Keratinocyte (primary cell): ENCODE results near the gene FNDC3B. TPM values are rescaled to one million over a fixed set of nuclear protein-coding genes. Genes with fewer than 3 reads are reported as not detected.

ENCODE experiments used
- DNase-seq: peaks from one replicate; pipeline ENCODE4 v3.0.0-alpha.2; 2011; ENCODE audit warnings: low read depth, missing footprints, low spot score
- FAIRE-seq: peaks from 2 replicates; lab custom pipeline; 2011; peaks lifted over from hg19 to GRCh38; lab: Jason Lieb, UNC
- H2AFZ ChIP-seq: 2 replicates; pipeline ENCODE4 v1.6.0; 2012; ENCODE audit warnings: low read length, control low read depth, inconsistent platforms; ENCODE audit not compliant: control insufficient read depth
- H3K27ac ChIP-seq: 2 replicates; pipeline ENCODE4 v1.5.1; 2011; ENCODE audit warnings: low read length; ENCODE audit not compliant: control insufficient read depth, insufficient read depth
- H3K27me3 ChIP-seq: 3 replicates; pipeline ENCODE4 v1.6.0; 2011; ENCODE audit warnings: low read length; ENCODE audit not compliant: control insufficient read depth, insufficient read depth; ENCODE audit errors: extremely low read depth
- H3K36me3 ChIP-seq, 2 experiments: 2 replicates in 1 of 2; 3 replicates in 1 of 2; pipeline ENCODE4 v1.5.1; 2011; ENCODE audit warnings: low read length in 2 of 2, mild to moderate bottlenecking in 1 of 2; ENCODE audit not compliant: control insufficient read depth in 2 of 2, insufficient read depth in 2 of 2; ENCODE audit errors: extremely low read depth in 1 of 2
- H3K4me1 ChIP-seq: 3 replicates; pipeline ENCODE4 v1.5.1; 2011; ENCODE audit warnings: low read length; ENCODE audit not compliant: control insufficient read depth, insufficient read depth; ENCODE audit errors: extremely low read depth
- H3K4me2 ChIP-seq: 3 replicates; pipeline ENCODE4 v1.6.0; 2011; ENCODE audit warnings: low read depth, low read length; ENCODE audit not compliant: control insufficient read depth, insufficient read depth; ENCODE audit errors: extremely low read depth
- H3K4me3 ChIP-seq, 3 experiments: fragments of 200-600 bp in 1 of 3; sonication (generic) in 1 of 3; 2 replicates in 2 of 3; 3 replicates in 1 of 3; pipeline ENCODE4 v1.5.1; 2011 to 2016; ENCODE audit warnings: low read length in 3 of 3, mild to moderate bottlenecking in 3 of 3, control low read depth in 2 of 3, inconsistent platforms in 1 of 3, low read depth in 1 of 3, mixed read lengths in 1 of 3, mixed run types in 1 of 3, moderate library complexity in 1 of 3; ENCODE audit not compliant: control insufficient read depth in 2 of 3, insufficient read depth in 2 of 3; ENCODE audit errors: extremely low read depth in 1 of 3
- H3K79me2 ChIP-seq: 2 replicates; pipeline ENCODE4 v1.6.0; 2012; ENCODE audit warnings: low read length; ENCODE audit not compliant: control insufficient read depth, insufficient read depth
- H3K9ac ChIP-seq: 3 replicates; pipeline ENCODE4 v1.6.0; 2011; ENCODE audit warnings: low read length; ENCODE audit not compliant: control insufficient read depth, insufficient read depth; ENCODE audit errors: extremely low read depth
- H3K9me1 ChIP-seq: 3 replicates; pipeline ENCODE4 v1.6.0; 2011; ENCODE audit warnings: low read length; ENCODE audit not compliant: control insufficient read depth, insufficient read depth; ENCODE audit errors: extremely low read depth
- H3K9me3 ChIP-seq: 2 replicates; pipeline ENCODE4 v1.5.1; 2012; ENCODE audit warnings: low read depth, low read length; ENCODE audit not compliant: control insufficient read depth
- H4K20me1 ChIP-seq: 3 replicates; pipeline ENCODE4 v1.6.0; 2011; ENCODE audit warnings: low read length; ENCODE audit not compliant: control insufficient read depth, insufficient read depth; ENCODE audit errors: extremely low read depth
- CTCF ChIP-seq, 3 experiments: IDR thresholded peaks in 1 of 3; conservative IDR thresholded peaks in 1 of 3; optimal IDR thresholded peaks in 1 of 3; 2 replicates in 2 of 3; 3 replicates in 1 of 3; pipeline versions ENCODE3 to v1.5.1; 2011; ENCODE audit warnings: low read length in 3 of 3, mild to moderate bottlenecking in 3 of 3, moderate library complexity in 2 of 3, control low read depth in 1 of 3, inconsistent platforms in 1 of 3; ENCODE audit not compliant: insufficient read depth in 2 of 3; ENCODE audit errors: extremely low read depth in 1 of 3
- EZH2 ChIP-seq: IDR thresholded peaks from one replicate; pipeline ENCODE4 v1.6.1; 2012; ENCODE audit warnings: inconsistent platforms, mild to moderate bottlenecking, low read length, moderate library complexity
- dilution Hi-C: fragments of 300-500 bp; cut with MboI; formaldehyde crosslinking; loops from one replicate; pipeline ENCODE4 v1.7.0; 2020; ENCODE audit warnings: low sequenced_read_pairs; ENCODE audit not compliant: extremely low pct_ligation_motif_present
- polyA plus RNA-seq, 5 experiments: library from polyadenylated mRNA; depleted of rRNA in 3 of 5; stranded (reverse) in 3 of 5; stranded (forward) in 1 of 5; unstranded in 1 of 5; fragments of >200 nt; gene quantifications; 1 replicate in 1 of 5; 2 replicates in 3 of 5; 3 replicates in 1 of 5; pipeline versions ENCODE4 v1.2.1 to v1.2.3, GENCODE V29; 2011 to 2012; ENCODE audit warnings: missing spikeins in 2 of 5, low read depth in 1 of 5, low replicate concordance in 1 of 5

Gene FNDC3B
- polyA plus RNA-seq, 1 donor (not counting 4 experiments of a cell fraction or from before 2014, with no cell fraction given): 31.4 TPM

GRCh38 chr3:172097585-172097984 lies 58.2 kb downstream of the FNDC3B start:
- H4K20me1 ChIP-seq: no peaks in the 10 kb centered on the region
- peak overlapping the region; percentile 81 for H3K4me2 ChIP-seq
- H2AFZ ChIP-seq: no peak overlapping the region
- H3K36me3 ChIP-seq: peaks cover 1 to 3% of the 10 kb centered on the region in 2 experiments
- no peaks in the 10 kb centered on the region for H3K9me1 ChIP-seq
- TF ChIP-seq CTCF (optimal IDR thresholded peaks at IDR 0.05 in 1 of 3, IDR thresholded peaks at IDR 0.05 in 1 of 3, conservative IDR thresholded peaks at IDR 0.05 in 1 of 3; ENCODE audit: extremely low read depth in 1 of 3, insufficient read depth in 2 of 3, low read length in 3 of 3) (no peak), EZH2 (no peak)
- H3K9me3 ChIP-seq: no peaks in the 10 kb centered on the region
- H3K27me3 ChIP-seq: no peaks in the 10 kb centered on the region
- peaks cover 72% of the 10 kb centered on the region for H3K79me2 ChIP-seq
- no peak overlapping the region for H3K9ac ChIP-seq
- dilution Hi-C loops: no loop called here
- H3K4me1 ChIP-seq: peaks cover 48% of the 10 kb centered on the region
- no peak overlapping the region for H3K4me3 ChIP-seq
- H3K27ac ChIP-seq: peak overlapping the region; percentile 75
- DNase-seq (no peak), FAIRE-seq (no peak)

GRCh38 chr3:172098698-172099494 lies 59.5 kb downstream of the FNDC3B start:
- TF ChIP-seq EZH2 (no peak), CTCF (optimal IDR thresholded peaks at IDR 0.05 in 1 of 3, IDR thresholded peaks at IDR 0.05 in 1 of 3, conservative IDR thresholded peaks at IDR 0.05 in 1 of 3; ENCODE audit: extremely low read depth in 1 of 3, insufficient read depth in 2 of 3, low read length in 3 of 3) (no peak)
- FAIRE-seq: no peak
- Histone ChIP-seq H3K4me1 (peaks cover 61% of the 10 kb centered on the region), H2AFZ (no peak overlapping the region), H3K79me2 (peaks cover 63% of the 10 kb centered on the region), H3K4me3 (no peak overlapping the region), H3K4me2 (no peak overlapping the region), H3K36me3 (peaks cover 0 to 3% of the 10 kb centered on the region in 2 experiments), H3K9me3 (no peaks in the 10 kb centered on the region), H3K27ac (no peak overlapping the region), H3K27me3 (no peaks in the 10 kb centered on the region), H4K20me1 (no peaks in the 10 kb centered on the region), H3K9me1 (no peaks in the 10 kb centered on the region), H3K9ac (no peak overlapping the region)
- DNase-seq: no peak
- dilution Hi-C loops: no loop called here
